ENCODE measurements around the gene KLHL7. TPM values are rescaled to one million over a fixed set of nuclear protein-coding genes. Genes with fewer than 3 reads are reported as not detected.

KLHL7 gene
- polyA plus RNA-seq, 2 of the 4 experiments (the other 2 are of a cell fraction): 23.3 to 45.4 TPM

GRCh38 chr7:23212395-23212794 lies 106.8 kb downstream of the KLHL7 start:
- DNase-seq (ENCODE audit: low read depth in 1 of 2, low spot score in 1 of 2) (no peak), FAIRE-seq (no peak), ATAC-seq (no peak)
- H3K9me3 ChIP-seq: no peaks in the 10 kb centered on the region
- H3K4me1 ChIP-seq: no peaks in the 10 kb centered on the region
- ChIA-PET CTCF (interaction anchor here (1.2 to 1.7 kb wide), 4 partner anchors 9 to 324 kb away, joined by 3 to 5 read pairs (median 4); no protein-coding TSS in a partner anchor), POLR2A (no interaction called here)
- no peak overlapping the region for H3K4me3 ChIP-seq
- H3K4me2 ChIP-seq: no peak overlapping the region
- TF ChIP-seq REST (IDR thresholded peaks at IDR 0.05) (no peak), MAZ (IDR thresholded peaks at IDR 0.05; ENCODE audit: borderline replicate concordance, low read depth, low read length) (no peak), CHD4 (IDR thresholded peaks at IDR 0.05; ENCODE audit: borderline replicate concordance) (no peak), CBX8 (IDR thresholded peaks at IDR 0.05) (no peak), KDM5A (IDR thresholded peaks at IDR 0.05) (no peak), POLR2AphosphoS2 (conservative IDR thresholded peaks at IDR 0.05; ENCODE audit: low read length) (no peak), GATA3 (IDR thresholded peaks at IDR 0.05; ENCODE audit: borderline replicate concordance) (no peak), HEYL (CRISPR knock-in tag; IDR thresholded peaks at IDR 0.05) (no peak), MAFK (IDR thresholded peaks at IDR 0.05; ENCODE audit: partially characterized antibody) (no peak), NPAS2 (CRISPR knock-in tag; IDR thresholded peaks at IDR 0.05; ENCODE audit: borderline replicate concordance) (no peak), POLR2A (IDR thresholded peaks at IDR 0.05; ENCODE audit: low read length) (no peak), FOSB (CRISPR knock-in tag; IDR thresholded peaks at IDR 0.05) (no peak), HMGXB4 (CRISPR knock-in tag; IDR thresholded peaks at IDR 0.05; ENCODE audit: borderline replicate concordance) (no peak), E2F6 (IDR thresholded peaks at IDR 0.05; ENCODE audit: borderline replicate concordance, low read depth) (no peak), FOSL2 (IDR thresholded peaks at IDR 0.05) (no peak), FOSL2 (CRISPR knock-in tag; IDR thresholded peaks at IDR 0.05) (no peak), HES2 (IDR thresholded peaks at IDR 0.05) (no peak), HOXB13 (CRISPR knock-in tag; IDR thresholded peaks at IDR 0.05; ENCODE audit: low read depth) (no peak), EHMT2 (IDR thresholded peaks at IDR 0.05; ENCODE audit: low read depth) (no peak), RNF2 (IDR thresholded peaks at IDR 0.05; ENCODE audit: borderline replicate concordance, low read depth) (no peak), NR3C1 (IDR thresholded peaks at IDR 0.05) (no peak)
- no peak overlapping the region for H3K27ac ChIP-seq
- WGBS (ENCODE audit: missing lambda C conversion rate): 87% methylated on average over 2 of the region's 2 CpGs

GRCh38 chr7:23212841-23213240 lies 107.3 kb downstream of the KLHL7 start:
- WGBS (ENCODE audit: missing lambda C conversion rate): 53% methylated on average over 4 of the region's 4 CpGs
- Histone ChIP-seq H3K9me3 (no peaks in the 10 kb centered on the region), H3K4me1 (no peaks in the 10 kb centered on the region), H3K27ac (no peak overlapping the region), H3K4me3 (no peak overlapping the region), H3K4me2 (no peak overlapping the region)
- ATAC-seq (no peak), DNase-seq (ENCODE audit: low read depth in 1 of 2, low spot score in 1 of 2) (no peak), FAIRE-seq (no peak)
- POLR2A ChIA-PET: no interaction called here
- no peak for TF ChIP-seq PBX3 (IDR thresholded peaks at IDR 0.05)
- no peak for TF ChIP-seq FOSB (CRISPR knock-in tag; IDR thresholded peaks at IDR 0.05)
- no peak for TF ChIP-seq FOXS1 (CRISPR knock-in tag; IDR thresholded peaks at IDR 0.05)
- no peak for TF ChIP-seq ESRRA (IDR thresholded peaks at IDR 0.05; ENCODE audit: borderline replicate concordance, low read length)
- no peak for TF ChIP-seq CTCF (IDR thresholded peaks at IDR 0.05)
- no peak for TF ChIP-seq ZC3H11A (IDR thresholded peaks at IDR 0.05)
- TF ChIP-seq KDM5A (IDR thresholded peaks at IDR 0.05): no peak
- no peak for TF ChIP-seq HMGXB4 (CRISPR knock-in tag; IDR thresholded peaks at IDR 0.05; ENCODE audit: borderline replicate concordance)
- TF ChIP-seq HOXB13 (CRISPR knock-in tag; IDR thresholded peaks at IDR 0.05; ENCODE audit: low read depth): no peak
- no peak for TF ChIP-seq POLR2A (IDR thresholded peaks at IDR 0.05; ENCODE audit: low read length)
- no peak for TF ChIP-seq EHF (CRISPR knock-in tag; IDR thresholded peaks at IDR 0.05)
- CTCF ChIA-PET: interaction anchor here (1.2 to 1.7 kb wide), 2 partner anchors 49 to 324 kb away, joined by 3 to 4 read pairs; no protein-coding TSS in a partner anchor
